Fibroblast of peridontal ligament (primary cell): ENCODE results near the gene ALPG.
"Not testable (repeated sequence)": the region's sequence is repeated elsewhere in the genome, so short reads cannot be mapped to it uniquely, and the experiment has no call there.

ENCODE experiments used
- DNase-seq: peaks from one replicate; pipeline ENCODE4 v3.0.0-alpha.2; 2010; ENCODE audit errors: extremely low read depth

ALPG gene

DNA sequence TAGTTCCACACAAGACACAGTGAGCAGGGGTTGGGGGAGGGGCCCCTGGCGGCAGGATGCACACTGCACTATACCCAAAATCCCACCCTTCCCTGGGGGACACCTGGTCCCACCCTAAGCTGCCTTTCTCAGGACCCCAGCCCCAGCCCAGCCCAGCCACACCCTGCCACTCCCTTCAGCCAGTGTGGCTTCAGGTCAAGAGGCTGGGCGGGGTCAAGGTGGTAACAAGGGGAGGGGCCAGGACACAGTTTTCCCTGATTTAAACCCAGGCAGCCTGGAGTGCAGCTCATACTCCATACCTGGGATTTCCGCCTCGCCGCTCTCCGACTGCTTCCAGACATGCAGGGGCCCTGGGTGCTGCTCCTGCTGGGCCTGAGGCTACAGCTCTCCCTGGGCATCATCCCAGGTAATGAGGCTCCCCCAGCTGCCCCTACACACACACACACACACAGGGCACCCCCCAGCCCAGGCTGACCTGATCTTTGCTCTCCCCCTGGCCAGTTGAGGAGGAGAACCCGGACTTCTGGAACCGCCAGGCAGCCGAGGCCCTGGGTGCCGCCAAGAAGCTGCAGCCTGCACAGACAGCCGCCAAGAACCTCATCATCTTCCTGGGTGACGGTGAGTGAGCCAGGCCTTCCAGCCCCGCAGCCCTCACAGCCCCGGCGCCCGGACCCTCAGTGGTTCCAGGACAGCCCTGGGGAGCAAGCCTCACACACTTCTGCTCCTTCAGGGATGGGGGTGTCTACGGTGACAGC, at the start of gene ALPG:
Gene ALPG (plus strand): TSS at position 289 of the 755 bp plus-strand sequence. CDS start 51 bp downstream, at position 340.
- no peak for DNase-seq

DNA sequence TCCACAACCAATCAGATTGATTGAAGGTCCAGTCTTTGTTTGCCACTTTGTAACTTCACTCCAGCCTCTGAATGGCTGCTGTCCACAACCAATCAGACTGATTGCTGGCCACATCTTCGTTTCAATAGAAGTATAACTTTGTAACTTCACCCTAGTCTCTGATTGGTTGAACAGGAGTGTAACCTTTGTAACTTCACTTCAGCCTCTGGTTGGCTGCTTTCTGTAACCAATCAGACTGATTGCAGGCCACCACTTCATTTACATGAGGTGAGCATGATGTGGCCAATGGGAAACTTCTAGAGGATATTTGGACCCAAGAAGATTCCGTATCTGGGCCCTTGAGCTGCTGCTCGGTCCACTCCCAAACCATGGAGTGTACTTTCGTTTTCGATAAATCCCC, 45.0 kb upstream of the ALPG start:
- DNase-seq, result no peak

DNA sequence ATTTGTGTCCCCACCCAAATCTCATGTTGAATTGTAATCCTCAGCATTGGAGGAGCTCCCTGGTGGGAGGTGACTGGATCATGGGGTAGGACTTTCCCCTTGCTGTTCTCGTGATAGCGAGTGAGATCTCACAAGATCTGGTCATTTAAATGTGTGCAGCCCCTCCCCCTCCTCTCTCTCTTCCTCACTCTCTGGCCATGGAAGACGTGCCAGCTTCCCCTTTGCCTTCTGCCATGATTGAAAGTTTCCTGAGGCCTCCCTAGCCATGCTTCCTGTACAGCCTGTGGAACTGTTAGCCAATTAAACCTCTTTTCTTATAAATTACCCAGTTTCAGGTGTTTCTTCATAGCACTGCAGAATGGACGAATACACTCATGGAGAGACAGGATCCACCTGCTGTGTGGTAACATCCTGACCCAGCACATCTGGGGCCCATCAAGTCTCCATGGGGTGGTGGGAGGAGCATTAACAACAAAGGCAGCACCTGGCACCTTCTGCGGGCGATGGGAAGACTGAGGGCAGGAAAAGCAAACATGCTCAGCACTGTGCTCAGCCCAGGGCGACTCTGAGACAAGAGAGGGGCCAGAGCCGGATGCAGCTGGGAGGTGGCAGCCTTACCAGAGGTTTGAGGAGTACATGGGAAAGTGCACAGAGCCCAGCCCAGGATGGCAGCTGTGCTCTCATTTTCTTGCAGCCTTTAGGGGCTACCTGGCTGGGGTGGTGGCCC, 44.3 kb upstream of the ALPG start:
- no peak for DNase-seq

DNA sequence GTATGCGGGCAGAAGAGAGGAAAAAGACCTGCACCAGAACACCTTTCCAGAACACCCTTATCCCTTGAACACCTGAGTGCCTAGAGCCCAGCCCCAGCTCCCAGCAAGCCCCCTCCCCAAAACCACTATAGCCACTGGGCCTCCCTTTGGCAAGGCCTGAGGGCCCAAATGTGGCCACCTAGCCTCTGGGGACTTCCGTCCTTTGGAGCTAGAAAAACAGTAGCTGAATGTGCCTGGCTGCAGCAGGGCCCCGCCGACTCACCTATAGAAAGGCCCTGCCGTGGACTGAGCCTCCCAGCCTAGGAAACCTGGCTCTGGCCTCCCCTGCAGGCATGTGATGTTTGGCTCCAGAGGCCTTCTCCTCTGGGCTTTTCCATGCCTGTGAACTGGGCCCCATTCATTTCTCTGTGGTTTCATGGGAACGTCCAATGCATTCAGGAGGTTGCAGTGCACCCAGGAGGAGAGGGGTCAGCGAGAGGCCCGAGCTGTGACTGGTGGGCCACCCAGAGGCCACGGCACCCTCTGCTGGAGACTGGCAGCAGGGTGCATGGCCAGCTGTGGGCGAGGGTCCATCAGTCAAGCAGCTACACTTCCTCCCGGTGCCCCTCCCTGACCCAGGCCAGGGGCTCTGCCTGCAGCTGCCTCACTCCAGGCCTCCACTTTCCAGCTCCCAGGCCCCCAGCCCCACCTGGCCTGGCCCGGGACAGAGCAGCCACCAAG, 43.4 kb upstream of the ALPG start:
- not testable (repeated sequence) for DNase-seq

DNA sequence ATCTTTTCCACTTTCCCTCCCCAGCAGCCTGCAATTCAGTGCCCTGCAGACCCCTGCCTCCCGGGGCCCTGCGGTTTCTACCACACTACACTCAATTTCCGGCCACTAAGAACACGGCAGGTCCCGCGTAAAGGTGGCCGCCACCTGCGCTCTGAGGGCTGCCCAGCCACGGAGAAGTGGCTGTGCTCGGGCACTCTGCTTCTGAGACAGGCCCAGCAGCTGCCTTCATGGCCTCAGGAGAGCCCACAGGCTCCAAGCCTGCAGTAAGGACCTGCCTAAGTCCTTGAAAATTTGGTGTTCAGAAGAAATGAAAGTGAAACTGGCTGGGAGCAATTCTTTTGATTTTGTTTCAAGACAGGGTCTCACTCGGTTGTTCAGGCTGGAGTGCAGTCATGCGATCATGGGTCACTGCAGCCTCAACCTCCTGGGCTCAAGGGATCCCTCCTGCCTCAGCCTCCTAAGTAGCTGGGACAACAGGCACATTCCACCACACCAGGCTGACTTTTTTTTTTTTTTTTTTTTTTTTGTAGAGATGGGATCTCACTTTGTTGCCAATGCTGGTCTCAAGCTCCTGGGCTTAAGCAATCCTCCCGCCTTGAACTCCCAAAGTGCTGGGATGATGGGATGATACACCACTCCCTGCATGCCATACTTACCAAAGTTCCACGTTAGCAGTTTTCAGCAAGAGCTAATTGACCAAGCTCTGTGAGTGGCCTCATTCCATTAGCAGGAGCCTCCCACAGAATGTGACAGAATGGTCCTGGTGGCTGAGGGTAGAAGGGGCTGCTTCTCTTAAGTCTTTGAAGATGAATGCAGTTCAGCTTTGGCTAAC, 42.6 kb upstream of the ALPG start:
- DNase-seq, result peak; percentile 59

DNA sequence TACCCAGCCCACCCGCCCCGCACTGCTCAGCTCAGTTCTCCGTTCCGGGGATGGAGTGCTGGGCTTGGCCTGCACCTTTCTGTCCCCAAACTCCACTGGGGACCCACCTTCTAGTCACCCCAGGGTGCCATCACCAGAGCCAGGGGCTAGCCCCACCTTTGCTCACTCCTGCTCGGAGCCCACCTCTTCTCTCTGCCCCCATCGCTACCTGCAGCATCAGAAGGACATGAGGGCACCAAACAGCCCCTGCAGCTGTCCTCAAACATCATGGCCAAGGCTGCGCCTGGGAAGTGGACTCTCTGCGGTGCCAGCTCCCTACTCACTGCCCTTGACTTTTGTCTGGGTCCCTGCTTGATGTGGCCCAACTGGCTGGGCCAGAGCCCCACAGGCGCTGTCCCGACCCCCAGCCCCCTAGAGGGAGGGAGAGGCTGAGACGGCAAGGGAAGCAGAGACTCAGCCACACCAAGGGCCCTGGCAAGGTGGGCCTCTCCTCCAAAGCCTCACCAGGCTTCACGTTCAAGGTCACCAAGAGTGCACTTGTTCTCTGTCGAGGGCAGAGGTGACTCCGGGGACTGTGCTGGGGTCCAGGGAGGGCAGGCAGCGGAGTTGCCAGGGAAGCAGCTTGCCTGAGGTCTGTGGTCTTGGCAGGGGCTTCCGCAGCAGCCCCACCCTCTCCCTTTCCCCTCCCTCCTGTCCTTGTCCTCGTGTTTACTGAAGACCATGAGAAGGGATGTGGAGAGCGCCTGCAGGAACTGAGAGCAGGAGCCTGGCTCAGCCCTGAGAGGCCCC, 41.6 kb upstream of the ALPG start:
- not testable (repeated sequence) for DNase-seq

DNA sequence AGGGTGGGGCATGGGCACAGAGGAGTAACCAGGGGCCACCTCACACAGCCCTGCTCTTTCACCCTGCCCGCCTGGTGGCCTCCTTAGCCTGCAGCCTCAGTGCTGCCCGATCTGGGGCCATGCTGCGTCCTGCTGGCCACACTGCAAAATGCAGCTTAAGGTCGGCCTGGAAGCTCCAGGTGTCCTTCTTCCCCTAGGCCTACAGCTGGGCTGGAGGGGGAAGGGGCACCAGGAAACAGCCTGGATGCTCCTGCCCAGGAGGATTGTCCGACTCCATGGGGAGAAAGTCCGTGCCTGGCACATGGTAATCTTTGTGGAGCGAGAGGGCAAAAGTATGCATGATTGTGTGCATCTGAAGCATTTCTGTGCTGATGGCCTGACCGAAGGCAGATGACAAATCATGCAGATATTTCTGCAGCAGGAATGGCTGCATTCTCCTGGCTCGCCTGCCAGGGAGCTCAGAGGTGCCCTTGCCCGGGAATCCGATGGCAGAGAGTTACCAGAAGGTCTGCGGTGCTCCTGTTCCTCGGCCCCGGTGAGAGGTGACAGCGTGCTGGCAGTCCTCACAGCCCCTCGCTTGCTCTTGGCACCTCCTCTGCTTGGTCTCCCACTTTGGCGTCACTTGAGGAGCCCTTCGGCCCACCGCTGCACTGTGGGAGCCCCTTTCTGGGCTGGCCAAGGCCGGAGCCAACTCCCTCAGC, 40.9 kb upstream of the ALPG start:
- no peak for DNase-seq

DNA sequence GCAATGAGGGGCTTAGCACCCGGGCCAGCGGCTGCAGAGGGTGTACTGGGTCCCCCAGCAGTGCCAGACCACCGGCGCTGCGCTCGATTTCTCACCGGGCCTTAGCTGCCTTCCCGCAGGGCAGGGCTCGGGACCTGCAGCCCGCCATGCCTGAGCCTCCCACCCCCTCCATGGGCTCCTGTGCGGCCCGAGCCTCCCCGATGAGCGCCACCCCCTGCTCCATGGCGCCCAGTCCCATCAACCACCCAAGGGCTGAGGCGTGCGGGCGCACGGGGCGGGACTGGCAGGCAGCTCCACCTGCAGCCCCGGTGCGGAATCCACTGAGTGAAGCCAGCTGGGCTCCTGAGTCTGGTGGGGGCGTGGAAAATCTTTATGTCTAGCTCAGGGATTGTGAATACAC, 40.2 kb upstream of the ALPG start:
- DNase-seq, result not testable (repeated sequence)

DNA sequence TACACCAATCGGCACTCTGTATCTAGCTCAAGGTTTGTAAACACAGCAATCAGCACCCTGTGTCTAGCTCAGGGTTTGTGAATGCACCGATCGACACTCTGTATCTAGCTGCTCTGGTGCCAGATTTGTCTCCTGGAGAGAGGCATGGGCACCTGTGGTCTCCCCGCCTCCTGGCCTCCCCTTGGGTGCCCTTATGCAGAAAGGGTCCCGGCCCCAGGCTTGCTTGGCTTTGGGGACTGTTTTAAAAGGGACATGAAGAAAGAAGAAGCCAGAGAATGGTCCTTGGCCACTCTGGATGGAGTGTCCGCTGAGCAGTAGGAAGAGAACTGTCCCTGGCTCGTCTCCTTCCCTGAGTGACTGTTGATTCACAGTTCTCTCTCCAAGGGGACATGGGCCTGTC, 39.6 kb upstream of the ALPG start:
- DNase-seq, result no peak

DNA sequence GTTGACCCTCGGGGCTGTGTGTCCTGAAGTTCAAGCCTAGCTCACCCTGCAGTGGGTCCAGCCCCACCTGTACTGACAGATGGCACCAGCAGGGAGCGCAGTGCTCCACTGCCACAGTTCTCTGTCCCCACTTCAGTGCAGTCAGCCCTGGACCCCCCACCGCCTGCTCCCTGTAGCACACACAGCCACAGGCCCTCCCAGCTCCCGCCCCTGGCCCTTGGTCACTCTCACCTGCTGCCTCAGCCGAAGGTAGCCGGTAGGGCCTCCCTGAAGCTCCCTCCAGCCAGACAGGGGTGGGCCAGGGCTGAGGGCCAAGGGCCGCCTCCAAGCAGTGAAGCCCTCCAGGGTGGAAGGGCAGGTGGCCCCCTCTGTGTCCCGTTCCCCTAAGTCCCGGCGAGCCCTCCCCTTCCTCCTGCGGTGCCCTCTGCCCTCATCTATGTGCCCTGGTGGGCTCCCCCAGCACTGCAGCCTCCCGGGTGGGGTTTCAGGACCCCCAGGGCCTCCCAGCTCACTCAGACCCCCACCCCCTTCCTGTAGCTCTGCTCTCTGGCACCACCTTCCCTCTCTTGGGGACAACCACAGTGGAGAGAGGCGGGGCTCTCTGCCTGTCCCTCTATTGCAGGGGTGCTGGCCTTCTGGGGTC, 38.9 kb upstream of the ALPG start:
- no peak for DNase-seq

DNA sequence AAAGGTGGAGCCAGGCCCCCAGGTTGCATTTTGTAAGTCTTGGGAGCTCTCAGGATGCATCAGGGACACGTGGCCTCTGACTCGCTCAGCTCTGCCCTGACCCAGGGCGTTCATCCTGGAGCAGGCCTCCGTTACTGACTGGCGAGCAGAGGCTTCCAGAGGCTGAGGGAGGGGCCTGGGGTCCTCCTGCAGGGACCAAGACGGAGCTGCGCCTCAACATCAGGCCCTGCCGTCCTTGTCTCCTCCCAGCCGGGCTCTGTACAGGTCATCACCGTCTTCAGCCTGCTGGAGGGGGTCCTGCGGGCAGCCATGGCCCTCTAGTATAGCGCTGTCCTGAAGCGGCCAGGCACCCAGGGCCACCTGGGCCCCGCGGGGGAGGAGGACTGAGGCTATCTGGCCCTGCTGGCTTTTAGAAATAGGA, 38.3 kb upstream of the ALPG start:
- DNase-seq, result no peak

DNA sequence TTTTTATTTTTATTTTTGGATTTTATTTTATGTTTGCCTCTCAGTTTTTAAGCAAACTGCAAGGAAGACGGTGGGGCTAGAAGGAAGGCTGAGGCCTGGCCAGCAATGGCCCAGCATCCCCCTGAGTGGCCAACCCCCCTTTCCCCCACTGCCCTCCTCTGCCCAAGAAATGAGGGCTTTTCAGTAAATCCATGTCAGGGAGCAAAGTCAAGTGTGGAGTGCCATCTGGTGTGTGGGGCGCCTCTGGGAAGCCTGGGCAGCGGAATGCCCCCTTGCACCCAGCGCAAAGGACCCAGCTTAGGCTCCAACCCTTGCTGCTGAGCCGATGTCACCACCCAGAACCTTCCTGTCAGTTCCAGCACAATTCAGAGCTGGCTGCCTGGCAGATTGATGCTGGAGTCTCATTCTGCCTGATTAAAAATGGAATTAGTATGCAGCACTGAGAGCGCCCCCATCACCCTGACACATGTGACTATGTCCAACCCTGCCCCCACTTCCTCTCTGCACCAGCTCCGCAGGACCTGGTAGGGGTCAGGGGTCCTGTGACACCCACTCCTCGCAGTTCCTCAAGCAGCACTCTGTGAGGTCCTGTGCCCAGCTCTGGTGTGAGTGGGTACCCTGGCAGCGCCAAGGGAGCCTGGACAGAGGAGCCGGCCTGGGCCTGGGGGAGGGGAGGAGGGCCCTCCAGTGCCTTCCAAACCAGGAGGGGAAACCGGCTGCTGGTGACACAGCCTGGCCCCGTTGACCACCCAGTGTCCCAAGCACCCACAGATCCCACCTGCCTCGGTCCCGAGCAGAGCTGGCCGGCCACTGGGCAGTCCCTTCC, 37.3 kb upstream of the ALPG start:
- DNase-seq, result no peak

DNA sequence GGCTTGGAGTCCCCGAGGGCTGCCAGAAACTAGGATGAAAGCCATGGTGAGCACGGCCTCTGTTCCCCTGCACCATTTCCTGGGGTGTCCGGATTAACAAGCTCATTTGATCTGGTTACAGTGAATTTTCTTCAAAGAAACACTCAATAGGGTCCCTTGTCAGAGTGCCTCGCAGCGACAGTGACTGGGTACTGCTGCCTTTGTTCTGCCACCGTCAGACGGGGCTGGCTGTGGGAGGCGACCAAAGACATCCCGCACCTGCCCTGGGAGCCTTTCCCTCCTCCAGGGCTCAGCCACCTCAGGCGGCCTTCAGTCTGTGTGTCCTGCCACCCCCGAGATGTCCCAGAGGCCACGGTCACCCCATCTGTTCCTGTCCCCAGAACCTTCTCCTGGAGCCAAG, 36.6 kb upstream of the ALPG start:
- DNase-seq, result not testable (repeated sequence)

DNA sequence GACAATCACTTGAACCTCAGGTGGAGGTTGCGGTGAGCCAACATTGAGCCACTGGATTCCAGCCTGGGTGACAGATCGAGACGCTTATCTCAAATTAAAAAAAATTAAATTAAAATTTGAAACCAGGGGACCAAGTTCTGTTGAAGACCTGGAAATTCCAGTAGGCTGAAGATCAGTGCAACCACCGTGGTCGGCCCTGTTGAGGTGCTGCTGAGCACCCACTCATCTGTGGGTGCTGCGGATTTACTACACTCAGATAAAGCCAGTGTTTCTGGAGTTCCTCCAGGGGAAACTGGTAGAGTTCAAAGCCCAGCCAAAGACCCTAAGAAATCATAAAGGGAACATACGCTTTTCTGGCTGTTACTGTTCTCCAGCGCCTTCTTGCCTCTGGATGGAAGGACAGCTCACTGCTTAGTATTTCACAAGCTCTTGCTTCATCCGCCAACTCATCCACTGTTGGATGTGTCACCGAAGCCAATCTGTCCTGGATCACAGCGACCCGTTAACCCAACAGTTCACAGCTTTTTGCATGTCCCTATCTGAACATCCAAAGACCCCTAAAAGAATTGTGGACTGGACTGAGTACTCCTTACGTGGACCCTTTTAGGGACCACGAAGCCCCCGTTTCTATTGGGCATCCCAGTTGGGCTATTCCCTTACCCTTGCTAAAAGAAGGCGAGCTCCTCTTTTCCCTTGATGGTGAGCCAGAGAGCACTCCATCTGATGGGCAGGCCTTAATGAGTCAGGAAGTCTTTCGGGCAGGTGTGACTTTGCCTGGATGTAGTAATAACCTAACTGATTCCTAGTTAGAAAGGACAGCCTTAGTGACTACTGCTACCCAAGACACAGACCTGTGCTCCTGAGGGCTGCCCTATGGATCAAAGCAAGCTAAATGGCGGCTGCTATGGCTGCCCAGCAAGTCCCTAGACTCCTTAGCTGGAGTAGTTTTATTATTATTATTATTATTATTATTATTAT, 34.1 kb upstream of the ALPG start:
- DNase-seq, result peak; percentile 33

DNA sequence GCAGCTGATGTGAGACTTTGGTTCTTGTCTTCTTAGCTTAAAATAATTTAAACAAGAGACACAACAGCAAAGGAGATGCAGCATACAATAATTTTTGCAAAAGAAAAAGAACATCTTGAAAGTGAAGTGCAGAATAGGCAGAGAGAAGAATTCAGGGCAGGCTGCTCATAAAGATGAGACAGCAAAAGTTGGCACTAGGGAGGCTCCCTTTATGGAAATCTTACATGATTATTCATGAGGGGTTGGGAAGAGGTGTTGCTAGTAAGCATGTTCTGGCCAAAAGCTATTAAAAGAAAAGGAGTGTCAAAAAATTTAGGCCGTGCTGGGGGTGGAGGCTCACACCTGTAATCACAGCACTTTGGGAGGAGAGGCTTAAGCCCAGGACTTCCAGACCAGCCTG, 32.3 kb upstream of the ALPG start:
- DNase-seq, result no peak

DNA sequence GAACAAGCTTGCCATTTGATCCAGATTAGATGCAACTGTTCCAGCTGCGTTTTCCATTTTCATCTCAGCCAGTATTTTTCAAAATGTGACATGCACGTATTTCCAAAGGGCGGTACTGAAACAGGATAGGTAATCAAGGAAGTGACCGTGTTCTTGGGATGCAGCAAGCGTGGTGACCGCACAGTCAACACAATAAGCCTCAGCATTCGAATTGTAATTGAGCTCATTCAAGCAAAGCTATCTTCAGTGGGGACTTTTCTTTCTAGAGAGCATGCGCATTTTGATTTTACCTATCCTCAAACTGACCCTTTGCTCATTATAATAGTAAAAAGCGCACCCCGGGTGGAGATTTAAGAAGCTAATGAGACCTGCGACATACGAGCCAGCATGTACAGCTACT, 31.5 kb upstream of the ALPG start:
- no peak for DNase-seq

DNA sequence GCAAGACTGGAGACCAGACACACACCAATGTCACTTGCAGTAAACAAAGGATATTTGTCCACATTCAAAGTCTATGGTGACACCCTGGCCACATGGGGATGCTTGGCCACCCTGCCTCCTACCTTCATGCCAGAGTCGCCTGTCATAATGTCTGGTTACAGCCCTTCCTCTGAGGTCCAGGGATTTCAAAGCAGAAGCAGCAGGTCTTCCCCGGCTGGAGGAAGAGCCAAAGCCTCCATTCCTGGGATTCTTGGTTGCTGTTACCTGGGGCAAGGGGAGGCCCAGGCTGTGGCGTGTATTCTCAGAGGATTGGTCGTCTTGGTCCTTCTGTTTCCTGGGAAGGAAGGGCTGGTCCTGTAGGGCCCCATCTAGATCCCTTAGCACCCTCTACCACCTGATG, 30.4 kb upstream of the ALPG start:
- DNase-seq, result no peak

DNA sequence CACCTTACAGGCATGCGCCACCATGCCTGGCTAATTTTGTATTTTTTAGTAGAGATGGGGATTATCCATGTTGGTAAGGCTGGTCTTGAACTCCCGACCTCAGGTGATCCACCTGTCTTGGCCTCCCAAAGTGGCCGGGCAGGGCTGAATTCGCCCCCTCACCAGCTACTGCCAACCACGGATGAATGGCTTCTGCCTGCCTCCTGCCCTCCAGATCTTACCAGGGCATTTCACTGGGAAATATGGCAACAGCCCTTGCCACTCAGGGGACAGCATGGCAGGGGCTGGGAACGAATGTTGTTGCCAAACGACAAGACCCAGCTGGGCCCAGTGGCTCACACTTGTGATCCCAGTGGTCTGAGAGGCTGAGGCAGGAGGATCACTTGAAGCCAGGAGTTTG, 29.9 kb upstream of the ALPG start:
- no peak for DNase-seq
